Measurements from ENCODE around the gene UCP3. TPM values are rescaled to one million over a fixed set of nuclear protein-coding genes. Genes with fewer than 3 reads are reported as not detected.

The UCP3 gene
- total and polyA plus RNA-seq, 2 donors (not counting 1 experiment from before 2014, with no cell fraction given) = 8.9 to 11.0 TPM

- H3K9ac ChIP-seq (ENCODE audit: low read length) = no peak overlapping the region
- 70% methylated on average over 25 of the region's 25 CpGs for WGBS (ENCODE audit: insufficient coverage)
Observed at GRCh38 chr11:73957654-73958361, 51.1 kb downstream of the UCP3 start.

More at GRCh38 chr11:73957654-73958361, 51.1 kb downstream of the UCP3 start:
- H3K27me3 Mint-ChIP-seq = peaks cover 16% of the 10 kb centered on the region
- TF ChIP-seq CTCF (IDR thresholded peaks at IDR 0.05) (no peak), EZH2 (IDR thresholded peaks at IDR 0.05; ENCODE audit: borderline replicate concordance, insufficient read depth, low read depth, low read length, poor library complexity, severe bottlenecking) (no peak)
- Histone ChIP-seq H3K79me2 (ENCODE audit: control insufficient read depth, insufficient read depth, low read length) (no peaks in the 10 kb centered on the region), H3K4me2 (replicated peaks; ENCODE audit: low read depth, low read length, poor library complexity, severe bottlenecking) (peak overlapping the region; percentile 52), H3K36me3 (replicated peaks in 1 of 2; ENCODE audit: control extremely low read depth in 1 of 2, control insufficient read depth in 1 of 2, extremely low read depth in 1 of 2, insufficient read depth in 2 of 2, low read length in 1 of 2) (no peaks in the 10 kb centered on the region), H3K4me1 (ENCODE audit: control insufficient read depth in 2 of 2, insufficient read depth in 2 of 2, low read length in 2 of 2) (peaks cover 0 to 4% of the 10 kb centered on the region in 2 donors), H2AFZ (ENCODE audit: insufficient read depth, low read depth, low read length, poor library complexity, severe bottlenecking) (peak overlapping the region; percentile 10), H3K27ac (ENCODE audit: low read length in 2 of 2) (no peak overlapping the region), H3K27me3 (replicated peaks in 1 of 4; ENCODE audit: control extremely low read depth in 1 of 4, control insufficient read depth in 3 of 4, insufficient read depth in 4 of 4, low read length in 3 of 4) (peaks cover 0 to 15% (median 0%) of the 10 kb centered on the region in 4 experiments), H4K20me1 (ENCODE audit: control insufficient read depth, insufficient read depth, low read length, poor library complexity, severe bottlenecking) (no peaks in the 10 kb centered on the region), H3K4me3 (ENCODE audit: control extremely low read depth in 1 of 5, extremely low read depth in 1 of 5, insufficient read depth in 1 of 5, low read depth in 2 of 5, low read length in 4 of 5) (no peak overlapping the region), H3K9me3 (ENCODE audit: control extremely low read depth in 1 of 3, control insufficient read depth in 2 of 3, insufficient read depth in 1 of 3, low read length in 2 of 3) (no peaks in the 10 kb centered on the region)
- ATAC-seq (ENCODE audit: low read depth) (no peak), DNase-seq (no peak)
- intact Hi-C loops (cut with micrococcal nuclease) = no loop called here
- POLR2A ChIA-PET = interaction anchor here (0.5 kb wide), 1 partner anchor 154 kb away, joined by 4 read pairs; no protein-coding TSS in a partner anchor
- H3K27ac Mint-ChIP-seq = no peak overlapping the region
- CTCF ChIA-PET = no interaction called here
- H3K4me3 Mint-ChIP-seq = peak overlapping the region; percentile 67
- peaks cover 7% of the 10 kb centered on the region for H3K4me1 Mint-ChIP-seq
- H3K9me3 Mint-ChIP-seq (ENCODE audit: insufficient read depth) = no peaks in the 10 kb centered on the region

Data from B cell (primary cell).